Dendritic cell treated with granulocyte-macrophage colony-stimulating factor and Interleukin-4, amounts not matched to agents 40 ng/mL and 50 ng/mL, for 4 days (primary cell): Measurements from ENCODE around the gene PLEKHA1.

Experiments used
- H3K27ac Mint-ChIP-seq: one replicate; pipeline ENCODE4 v1.8.0; 2022; ENCODE audit warnings: mild to moderate bottlenecking, mixed read lengths
- H3K27me3 Mint-ChIP-seq: one replicate; pipeline ENCODE4 v1.8.0; 2022; ENCODE audit warnings: mild to moderate bottlenecking, mixed read lengths
- H3K36me3 Mint-ChIP-seq: one replicate; pipeline ENCODE4 v1.8.0; 2022; ENCODE audit warnings: low read depth, mixed read lengths
- H3K4me1 Mint-ChIP-seq: one replicate; pipeline ENCODE4 v1.8.0; 2022; ENCODE audit warnings: low read depth, mixed read lengths
- H3K4me3 Mint-ChIP-seq: one replicate; pipeline ENCODE4 v1.8.0; 2022; ENCODE audit warnings: mild to moderate bottlenecking, moderate library complexity, mixed read lengths
- H3K9me3 Mint-ChIP-seq: one replicate; pipeline ENCODE4 v1.8.0; 2022; ENCODE audit warnings: mixed read lengths
- intact Hi-C: fragments of 100-400 bp; cut with micrococcal nuclease; formaldehyde crosslinking; loops from one replicate; pipeline ENCODE4 v1.15.0; 2022

The PLEKHA1 gene

DNA sequence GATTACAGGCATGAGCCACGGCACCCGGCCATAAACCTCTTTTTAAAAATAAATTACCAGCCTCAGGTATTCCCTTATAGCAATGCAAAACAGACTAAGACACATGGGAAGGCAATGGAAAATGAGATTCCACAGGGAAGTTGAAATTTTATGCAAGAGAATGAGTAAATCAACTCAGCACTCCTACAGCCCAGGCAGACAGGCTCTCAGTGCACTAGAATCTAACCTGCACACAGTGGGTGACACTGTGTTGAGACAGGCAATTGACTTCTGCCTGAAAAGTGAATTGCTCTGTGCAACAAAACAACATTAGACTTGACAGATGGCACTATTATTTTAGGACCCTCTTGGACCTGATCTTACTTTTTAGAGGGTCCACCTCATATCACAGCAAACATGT, 20.1 kb upstream of the PLEKHA1 start:
- H3K4me3 Mint-ChIP-seq = no peak overlapping the region
- no peaks in the 10 kb centered on the region for H3K36me3 Mint-ChIP-seq
- no peak overlapping the region for H3K27ac Mint-ChIP-seq
- no peaks in the 10 kb centered on the region for H3K4me1 Mint-ChIP-seq
- H3K27me3 Mint-ChIP-seq = peaks cover 17% of the 10 kb centered on the region
- intact Hi-C loops = no loop called here
- H3K9me3 Mint-ChIP-seq = peaks cover 11% of the 10 kb centered on the region

- no peaks in the 10 kb centered on the region for H3K36me3 Mint-ChIP-seq
- intact Hi-C loops = no loop called here
- peaks cover 19% of the 10 kb centered on the region for H3K27me3 Mint-ChIP-seq
- H3K27ac Mint-ChIP-seq = no peak overlapping the region
- no peaks in the 10 kb centered on the region for H3K4me1 Mint-ChIP-seq
- no peak overlapping the region for H3K4me3 Mint-ChIP-seq
- peaks cover 11% of the 10 kb centered on the region for H3K9me3 Mint-ChIP-seq
Observed at GRCh38 chr10:122357685-122358084, 16.8 kb upstream of the PLEKHA1 start.

GRCh38 chr10:122359621-122360020, 14.9 kb upstream of the PLEKHA1 start:
- intact Hi-C loops = no loop called here
- Mint-ChIP-seq H3K4me1 (no peaks in the 10 kb centered on the region), H3K4me3 (no peak overlapping the region), H3K27ac (no peak overlapping the region), H3K27me3 (peaks cover 21% of the 10 kb centered on the region), H3K9me3 (peaks cover 11% of the 10 kb centered on the region), H3K36me3 (no peaks in the 10 kb centered on the region)

DNA sequence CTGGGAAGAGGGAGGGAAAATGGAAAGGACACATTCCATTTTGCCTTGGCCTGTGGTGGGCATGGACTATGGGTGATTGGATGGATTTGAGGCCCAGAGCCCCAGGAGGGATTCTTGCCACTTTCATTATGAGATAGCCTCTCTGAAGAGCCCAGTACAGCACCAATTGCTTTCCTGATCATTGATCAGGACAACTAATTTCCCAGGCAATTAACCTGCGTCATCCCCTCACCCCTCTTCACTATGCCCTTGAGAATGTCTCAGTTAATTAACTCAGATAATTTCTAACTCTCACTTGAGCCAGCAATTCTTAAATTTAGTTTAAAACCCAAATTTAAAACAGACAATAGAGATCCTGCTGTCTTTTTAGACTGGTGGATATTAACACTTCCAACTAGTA, 13.5 kb upstream of the PLEKHA1 start:
- no peak overlapping the region for H3K4me3 Mint-ChIP-seq
- peaks cover 27% of the 10 kb centered on the region for H3K27me3 Mint-ChIP-seq
- intact Hi-C loops = no loop called here
- H3K36me3 Mint-ChIP-seq = no peaks in the 10 kb centered on the region
- no peaks in the 10 kb centered on the region for H3K4me1 Mint-ChIP-seq
- no peak overlapping the region for H3K27ac Mint-ChIP-seq
- peaks cover 11% of the 10 kb centered on the region for H3K9me3 Mint-ChIP-seq

- H3K9me3 Mint-ChIP-seq = peaks cover 11% of the 10 kb centered on the region
- intact Hi-C loops = no loop called here
- no peak overlapping the region for H3K4me3 Mint-ChIP-seq
- H3K4me1 Mint-ChIP-seq = no peaks in the 10 kb centered on the region
- no peaks in the 10 kb centered on the region for H3K36me3 Mint-ChIP-seq
- H3K27me3 Mint-ChIP-seq = peaks cover 30% of the 10 kb centered on the region
- no peak overlapping the region for H3K27ac Mint-ChIP-seq
Observed at GRCh38 chr10:122362031-122362592, 12.4 kb upstream of the PLEKHA1 start.

- Mint-ChIP-seq H3K36me3 (no peaks in the 10 kb centered on the region), H3K4me3 (no peak overlapping the region), H3K27ac (no peak overlapping the region), H3K4me1 (no peaks in the 10 kb centered on the region), H3K9me3 (peaks cover 11% of the 10 kb centered on the region), H3K27me3 (peaks cover 32% of the 10 kb centered on the region)
- intact Hi-C loops = no loop called here
Observed at GRCh38 chr10:122362621-122363020, 11.9 kb upstream of the PLEKHA1 start.

DNA sequence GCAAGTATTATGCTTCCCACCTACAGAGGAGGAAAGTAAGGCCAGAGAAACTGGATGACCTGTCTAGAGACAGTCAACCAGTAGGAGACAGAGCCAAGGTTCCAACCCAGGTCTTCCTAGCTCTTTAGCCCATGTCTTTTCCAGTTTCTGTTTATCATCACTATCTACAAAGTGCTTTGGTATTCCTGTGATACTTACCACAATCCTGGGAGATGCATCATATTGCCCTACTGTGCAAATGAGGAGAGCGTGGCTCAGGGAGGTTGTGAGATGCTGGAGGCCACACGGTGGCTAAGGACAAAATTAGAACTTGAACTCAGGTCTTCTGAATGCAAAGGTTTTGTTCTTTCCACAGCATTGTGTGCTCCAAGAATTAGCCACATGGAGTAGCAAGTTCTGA, 11.2 kb upstream of the PLEKHA1 start:
- H3K4me3 Mint-ChIP-seq = no peak overlapping the region
- no peak overlapping the region for H3K27ac Mint-ChIP-seq
- peaks cover 6% of the 10 kb centered on the region for H3K9me3 Mint-ChIP-seq
- intact Hi-C loops = no loop called here
- H3K36me3 Mint-ChIP-seq = no peaks in the 10 kb centered on the region
- H3K27me3 Mint-ChIP-seq = peaks cover 37% of the 10 kb centered on the region
- H3K4me1 Mint-ChIP-seq = no peaks in the 10 kb centered on the region

DNA sequence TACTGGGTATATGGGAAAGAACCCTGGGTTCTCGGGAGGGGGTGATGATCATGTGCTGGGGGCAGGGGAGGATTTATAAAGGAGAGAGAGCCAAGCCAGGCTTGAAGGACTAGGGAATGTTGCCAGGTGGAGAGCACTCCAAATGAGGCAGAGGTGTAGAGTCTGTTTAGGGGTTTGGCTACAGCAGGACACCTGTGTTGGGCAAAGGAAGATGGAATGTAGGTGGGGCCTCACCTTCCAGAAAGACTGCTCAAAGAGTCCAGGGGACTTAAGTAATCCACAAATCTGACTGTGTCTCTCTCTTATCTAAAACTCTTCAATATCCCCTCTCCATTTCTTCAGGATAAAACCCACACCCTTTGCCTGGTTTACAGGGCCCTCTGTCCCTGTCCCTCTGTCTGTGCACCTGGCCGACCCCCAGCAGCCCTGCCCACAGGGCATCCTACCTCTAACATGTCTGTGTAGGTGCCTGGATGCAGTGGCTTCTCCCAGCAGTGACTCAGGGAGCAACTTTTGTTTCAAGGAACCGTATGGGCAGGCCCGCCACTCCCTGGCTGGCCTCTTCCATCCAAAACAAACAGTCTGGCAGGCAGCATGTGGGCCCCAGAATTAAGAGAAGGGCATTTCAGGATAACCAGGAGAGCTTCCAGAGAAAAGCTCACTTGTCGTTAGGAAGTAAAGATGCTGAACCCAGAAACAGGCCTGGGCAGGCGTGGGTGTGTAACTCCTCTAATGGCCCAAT, 10.6 kb upstream of the PLEKHA1 start:
- Mint-ChIP-seq H3K4me3 (no peak overlapping the region), H3K27ac (no peak overlapping the region), H3K36me3 (no peaks in the 10 kb centered on the region), H3K27me3 (peaks cover 37% of the 10 kb centered on the region), H3K4me1 (no peaks in the 10 kb centered on the region), H3K9me3 (no peaks in the 10 kb centered on the region)
- intact Hi-C loops = no loop called here

GRCh38 chr10:122368502-122369254, 5.8 kb upstream of the PLEKHA1 start:
- Mint-ChIP-seq H3K27me3 (peaks cover 61% of the 10 kb centered on the region), H3K36me3 (no peaks in the 10 kb centered on the region)
- intact Hi-C loops = no loop called here

DNA sequence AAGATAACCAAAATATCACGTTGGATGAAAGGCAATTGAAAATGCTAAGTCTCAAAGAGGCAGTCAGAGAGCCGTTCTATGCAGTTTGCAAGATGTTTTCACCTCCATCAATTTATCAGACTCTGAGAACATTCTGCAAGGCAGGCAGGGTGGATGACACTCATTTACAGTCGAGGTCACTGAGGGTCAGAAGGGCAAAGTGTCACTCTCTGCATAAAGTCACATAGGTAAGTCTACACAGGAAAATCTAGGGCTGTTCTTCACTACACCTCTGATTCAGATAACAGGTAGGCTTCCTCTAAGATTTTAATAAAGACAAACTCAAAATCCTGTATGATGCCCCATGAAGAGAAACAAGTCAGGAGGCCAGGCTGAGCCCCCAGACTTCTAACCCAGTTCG, 1.4 kb upstream of the PLEKHA1 start:
- Mint-ChIP-seq H3K27me3 (peaks cover 62% of the 10 kb centered on the region), H3K4me1 (peaks cover 9% of the 10 kb centered on the region), H3K27ac (no peak overlapping the region), H3K4me3 (no peak overlapping the region), H3K36me3 (no peaks in the 10 kb centered on the region), H3K9me3 (no peaks in the 10 kb centered on the region)
- intact Hi-C loops = loop anchor here (5.0 kb wide), 1 partner anchor 779 kb away; the partner anchor contains the start of gene BUB3

More at GRCh38 chr10:122368502-122369254, 5.8 kb upstream of the PLEKHA1 start:
- Mint-ChIP-seq H3K27ac (no peak overlapping the region), H3K9me3 (no peaks in the 10 kb centered on the region), H3K4me1 (peaks cover 3% of the 10 kb centered on the region), H3K4me3 (no peak overlapping the region)

GRCh38 chr10:122373721-122374120, 787 bp upstream of the PLEKHA1 start:
- peak overlapping the region; percentile 93 for H3K4me3 Mint-ChIP-seq
- H3K27ac Mint-ChIP-seq = no peak overlapping the region
- no peaks in the 10 kb centered on the region for H3K9me3 Mint-ChIP-seq
- intact Hi-C loops = loop anchor here (5.0 kb wide), 1 partner anchor 779 kb away; the partner anchor contains the start of gene BUB3
- peaks cover 57% of the 10 kb centered on the region for H3K27me3 Mint-ChIP-seq
- H3K4me1 Mint-ChIP-seq = peaks cover 9% of the 10 kb centered on the region
- no peaks in the 10 kb centered on the region for H3K36me3 Mint-ChIP-seq

DNA sequence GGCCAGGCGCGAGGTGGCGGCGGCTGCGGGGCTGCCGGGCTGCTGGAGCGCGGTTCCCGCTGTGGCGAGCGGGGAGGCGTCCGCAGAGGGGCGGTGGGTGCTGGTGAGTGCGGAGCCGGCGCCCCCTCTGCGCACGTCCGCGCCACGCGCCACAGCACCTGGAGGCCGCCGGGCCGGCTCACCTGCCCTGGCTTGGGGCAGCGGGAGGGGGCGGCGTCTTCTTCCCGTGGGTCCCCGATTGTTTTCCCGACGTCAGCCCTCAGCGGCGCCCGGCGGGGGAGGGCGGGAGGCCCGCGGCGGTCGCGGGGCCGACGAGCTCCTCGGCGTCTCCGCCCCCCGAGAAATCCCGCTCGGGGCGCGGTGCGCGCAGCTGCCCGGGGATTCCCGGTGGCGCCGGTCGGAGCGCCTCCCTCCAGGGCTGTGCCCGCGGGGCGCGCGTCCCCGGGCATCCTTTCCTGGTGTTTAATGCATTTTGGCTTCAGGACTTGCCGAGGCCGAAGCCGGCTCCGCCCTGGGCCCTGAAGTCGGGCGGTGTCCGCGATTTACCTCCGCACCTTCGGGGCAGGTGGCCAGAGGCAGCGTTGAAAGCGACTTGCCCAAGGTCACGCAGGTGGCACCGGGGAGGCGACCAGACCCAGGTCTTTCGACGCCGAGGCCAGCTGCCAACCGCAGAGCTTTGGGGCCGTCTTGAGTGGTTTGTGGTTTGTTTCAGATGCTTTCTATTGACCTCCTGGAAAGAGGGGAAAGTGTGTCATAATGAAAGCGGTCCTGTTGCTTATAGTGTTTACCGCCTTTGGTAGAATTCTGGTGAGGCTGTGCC, 561 bp downstream of the PLEKHA1 start:
- Mint-ChIP-seq H3K27ac (peak overlapping the region; percentile 84), H3K36me3 (no peaks in the 10 kb centered on the region), H3K9me3 (no peaks in the 10 kb centered on the region), H3K4me3 (peak overlapping the region; percentile 93), H3K4me1 (peaks cover 9% of the 10 kb centered on the region), H3K27me3 (peaks cover 56% of the 10 kb centered on the region)
- intact Hi-C loops = loop anchor here (5.0 kb wide), 1 partner anchor 777 kb away; the partner anchor contains the start of gene BUB3

- H3K4me3 Mint-ChIP-seq = peak overlapping the region; percentile 93
- H3K36me3 Mint-ChIP-seq = no peaks in the 10 kb centered on the region
- H3K27ac Mint-ChIP-seq = peak overlapping the region; percentile 84
- intact Hi-C loops = no loop called here
- H3K9me3 Mint-ChIP-seq = peaks cover 2% of the 10 kb centered on the region
- H3K27me3 Mint-ChIP-seq = peaks cover 50% of the 10 kb centered on the region
- peaks cover 9% of the 10 kb centered on the region for H3K4me1 Mint-ChIP-seq
Observed at GRCh38 chr10:122375679-122376160, 1.2 kb downstream of the PLEKHA1 start.
